ENCODE measurements around the gene ARHGEF28. TPM values are rescaled to one million over a fixed set of nuclear protein-coding genes. Genes with fewer than 3 reads are reported as not detected.

The ARHGEF28 gene
- total and polyA plus RNA-seq, 2 of the 13 experiments (the other 11 are each of a cell fraction or from before 2014, with no cell fraction given): 17.4 to 34.1 TPM

DNA sequence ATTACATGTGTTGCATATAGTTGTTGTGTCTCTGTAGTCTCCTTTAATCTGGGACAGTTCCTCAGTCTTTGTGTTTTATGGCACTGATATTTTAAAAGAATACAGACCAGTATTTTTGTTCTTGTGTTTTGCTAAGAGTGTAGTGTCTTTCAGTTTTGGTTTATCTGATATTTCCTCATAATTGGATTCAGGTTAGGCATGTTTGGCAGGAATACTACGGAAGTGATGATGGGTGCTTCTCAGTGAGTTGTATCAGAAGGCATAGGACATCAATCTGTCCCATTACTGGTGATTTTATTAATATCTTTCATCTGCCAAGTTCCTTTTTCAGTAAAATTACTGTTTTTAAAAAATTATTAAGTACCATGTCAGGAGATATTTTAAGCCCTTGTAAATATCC, 212.9 kb downstream of the ARHGEF28 start:
- H3K4me1 ChIP-seq (ENCODE audit: insufficient read depth, low read length): no peaks in the 10 kb centered on the region
- in situ Hi-C loops (cut with HindIII; ENCODE audit: extremely low pct_ligation_motif_present, low pct_unique_long_range_greater_than_20kb): no loop called here
- CTCF ChIA-PET (ENCODE audit: low intra/inter-chr PET ratio, low total read pairs): no interaction called here
- TF ChIP-seq ZNF230 (CRISPR knock-in tag; IDR thresholded peaks at IDR 0.05): no peak
- no peak for TF ChIP-seq ZSCAN31 (CRISPR knock-in tag; IDR thresholded peaks at IDR 0.05; ENCODE audit: low read depth)
- no peak for TF ChIP-seq NR2F1 (CRISPR knock-in tag; IDR thresholded peaks at IDR 0.05)
- no peak for TF ChIP-seq ZNF768 (CRISPR knock-in tag; IDR thresholded peaks at IDR 0.05)
- no peak for TF ChIP-seq ZNF33A (CRISPR knock-in tag; IDR thresholded peaks at IDR 0.05; ENCODE audit: borderline replicate concordance)
- TF ChIP-seq JUNB (CRISPR knock-in tag; IDR thresholded peaks at IDR 0.05; ENCODE audit: borderline replicate concordance): no peak
- no peak for TF ChIP-seq KAT8 (CRISPR knock-in tag; IDR thresholded peaks at IDR 0.05)
- no peak for TF ChIP-seq BRCA1 (CRISPR knock-in tag; IDR thresholded peaks at IDR 0.05)
- no peak for TF ChIP-seq HOXA5 (CRISPR knock-in tag; IDR thresholded peaks at IDR 0.05)
- no peak for TF ChIP-seq RBM22 (optimal IDR thresholded peaks at IDR 0.05; ENCODE audit: low read length)
- TF ChIP-seq DNMT1 (CRISPR knock-in tag; IDR thresholded peaks at IDR 0.05): no peak
- TF ChIP-seq, protein P1, sequence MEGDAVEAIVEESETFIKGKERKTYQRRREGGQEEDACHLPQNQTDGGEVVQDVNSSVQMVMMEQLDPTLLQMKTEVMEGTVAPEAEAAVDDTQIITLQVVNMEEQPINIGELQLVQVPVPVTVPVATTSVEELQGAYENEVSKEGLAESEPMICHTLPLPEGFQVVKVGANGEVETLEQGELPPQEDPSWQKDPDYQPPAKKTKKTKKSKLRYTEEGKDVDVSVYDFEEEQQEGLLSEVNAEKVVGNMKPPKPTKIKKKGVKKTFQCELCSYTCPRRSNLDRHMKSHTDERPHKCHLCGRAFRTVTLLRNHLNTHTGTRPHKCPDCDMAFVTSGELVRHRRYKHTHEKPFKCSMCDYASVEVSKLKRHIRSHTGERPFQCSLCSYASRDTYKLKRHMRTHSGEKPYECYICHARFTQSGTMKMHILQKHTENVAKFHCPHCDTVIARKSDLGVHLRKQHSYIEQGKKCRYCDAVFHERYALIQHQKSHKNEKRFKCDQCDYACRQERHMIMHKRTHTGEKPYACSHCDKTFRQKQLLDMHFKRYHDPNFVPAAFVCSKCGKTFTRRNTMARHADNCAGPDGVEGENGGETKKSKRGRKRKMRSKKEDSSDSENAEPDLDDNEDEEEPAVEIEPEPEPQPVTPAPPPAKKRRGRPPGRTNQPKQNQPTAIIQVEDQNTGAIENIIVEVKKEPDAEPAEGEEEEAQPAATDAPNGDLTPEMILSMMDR (CRISPR knock-in tag; IDR thresholded peaks at IDR 0.05): no peak
- TF ChIP-seq ZNF484 (CRISPR knock-in tag; IDR thresholded peaks at IDR 0.05; ENCODE audit: borderline replicate concordance, low read depth): no peak
- no peak for TF ChIP-seq ZNF737 (CRISPR knock-in tag; IDR thresholded peaks at IDR 0.05; ENCODE audit: borderline replicate concordance)
- TF ChIP-seq ZNF121 (CRISPR knock-in tag; IDR thresholded peaks at IDR 0.05): no peak
- TF ChIP-seq, protein P2, sequence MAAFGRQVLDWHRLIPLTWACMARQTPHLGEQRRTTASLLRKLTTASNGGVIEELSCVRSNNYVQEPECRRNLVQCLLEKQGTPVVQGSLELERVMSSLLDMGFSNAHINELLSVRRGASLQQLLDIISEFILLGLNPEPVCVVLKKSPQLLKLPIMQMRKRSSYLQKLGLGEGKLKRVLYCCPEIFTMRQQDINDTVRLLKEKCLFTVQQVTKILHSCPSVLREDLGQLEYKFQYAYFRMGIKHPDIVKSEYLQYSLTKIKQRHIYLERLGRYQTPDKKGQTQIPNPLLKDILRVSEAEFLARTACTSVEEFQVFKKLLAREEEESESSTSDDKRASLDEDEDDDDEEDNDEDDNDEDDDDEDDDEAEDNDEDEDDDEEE (CRISPR knock-in tag; IDR thresholded peaks at IDR 0.05): no peak
- no peaks in the 10 kb centered on the region for H3K9me3 ChIP-seq (ENCODE audit: low read length)
- no peak overlapping the region for H3K4me2 ChIP-seq (ENCODE audit: low read depth, low read length)
- FAIRE-seq (no peak), DNase-seq (ENCODE audit: low spot score) (no peak), ATAC-seq (no peak)
- H3K4me3 ChIP-seq (replicated peaks in 1 of 3; ENCODE audit: insufficient read depth in 1 of 3, low read depth in 2 of 3, low read length in 3 of 3): no peak overlapping the region
- peaks cover 33% of the 10 kb centered on the region for H3K79me2 ChIP-seq (ENCODE audit: insufficient read depth, low read length)
- WGBS (ENCODE audit: low lambda C conversion rate): 96% methylated on average over 1 of the region's 1 CpG
- H2AFZ ChIP-seq (ENCODE audit: low read length): no peak overlapping the region
- no TSS peak for BruUV-seq (replicated peaks)
- intact Hi-C loops (cut with micrococcal nuclease; ENCODE audit: unreplicated experiment): no loop called here
- peaks cover 14 to 54% of the 10 kb centered on the region in 2 experiments for H3K36me3 ChIP-seq (replicated peaks in 1 of 2; ENCODE audit: control insufficient read depth in 1 of 2, insufficient read depth in 2 of 2, low read length in 2 of 2)
- 0 out of 2 replicates have a peak, but pooled peaks cover 3% of the 10 kb centered on the region for H4K20me1 ChIP-seq (ENCODE audit: insufficient read depth, low read length)
- no peaks in the 10 kb centered on the region for H3K27me3 ChIP-seq (ENCODE audit: control insufficient read depth in 1 of 2, insufficient read depth in 2 of 2, low read length in 2 of 2)
- H3K9ac ChIP-seq (ENCODE audit: insufficient read depth, low read depth, low read length): no peak overlapping the region
- H3K27ac ChIP-seq (ENCODE audit: extremely low read length, insufficient read depth, low read length): no peak overlapping the region
- POLR2A ChIA-PET: no interaction called here
